Measurements from ENCODE around the gene DENND2D.

- TF ChIP-seq CTCF (optimal IDR thresholded peaks at IDR 0.05 in 1 of 3, IDR thresholded peaks at IDR 0.05 in 1 of 3, conservative IDR thresholded peaks at IDR 0.05 in 1 of 3; ENCODE audit: extremely low read depth in 1 of 3, insufficient read depth in 2 of 3, low read length in 3 of 3) (no peak), EZH2 (IDR thresholded peaks at IDR 0.05; ENCODE audit: low read length) (no peak)
Measured at GRCh38 chr1:111174070-111174469, 26.4 kb downstream of the DENND2D start.
